ENCODE data around the gene POLA1. TPM values are rescaled to one million over a fixed set of nuclear protein-coding genes. Genes with fewer than 3 reads are reported as not detected.
"Not testable (repeated sequence)": the region's sequence is repeated elsewhere in the genome, so short reads cannot be mapped to it uniquely, and the experiment has no call there.

POLA1 gene
- total and polyA plus RNA-seq, 4 experiments from 2014 or later, result 4.9 to 9.1 (median 7.0) TPM

- intact Hi-C loops (cut with micrococcal nuclease), result no loop called here
- peaks cover 0 to 11% of the 10 kb centered on the region in 2 donors for H3K36me3 Mint-ChIP-seq
- H3K27me3 Mint-ChIP-seq, result no peaks in the 10 kb centered on the region
- ChIA-PET POLR2A (ENCODE audit: partially characterized antibody) (no interaction called here), CTCF (ENCODE audit: partially characterized antibody) (interaction anchor here (1.7 kb wide), 1 partner anchor 20 kb away, joined by 5 read pairs; no protein-coding TSS in a partner anchor)
- Histone ChIP-seq H3K4me1 (ENCODE audit: insufficient read depth, low read length) (no peaks in the 10 kb centered on the region), H3K27me3 (ENCODE audit: insufficient read depth, low read length) (no peaks in the 10 kb centered on the region), H3K36me3 (ENCODE audit: insufficient read depth, low read length) (no peaks in the 10 kb centered on the region), H3K4me3 (ENCODE audit: low read length in 2 of 2) (no peak overlapping the region), H3K9me3 (ENCODE audit: control insufficient read depth in 1 of 2, low read length in 2 of 2) (no peaks in the 10 kb centered on the region), H3K27ac (ENCODE audit: low read depth, low read length) (no peak overlapping the region)
- no peak overlapping the region for H3K4me3 Mint-ChIP-seq
- no peak for DNase-seq
- no peaks in the 10 kb centered on the region for H3K9me3 Mint-ChIP-seq
- no peak overlapping the region for H3K27ac Mint-ChIP-seq
- no peaks in the 10 kb centered on the region for H3K4me1 Mint-ChIP-seq
Measured at GRCh38 chrX:24859211-24859841, 165.6 kb downstream of the POLA1 start.

DNA sequence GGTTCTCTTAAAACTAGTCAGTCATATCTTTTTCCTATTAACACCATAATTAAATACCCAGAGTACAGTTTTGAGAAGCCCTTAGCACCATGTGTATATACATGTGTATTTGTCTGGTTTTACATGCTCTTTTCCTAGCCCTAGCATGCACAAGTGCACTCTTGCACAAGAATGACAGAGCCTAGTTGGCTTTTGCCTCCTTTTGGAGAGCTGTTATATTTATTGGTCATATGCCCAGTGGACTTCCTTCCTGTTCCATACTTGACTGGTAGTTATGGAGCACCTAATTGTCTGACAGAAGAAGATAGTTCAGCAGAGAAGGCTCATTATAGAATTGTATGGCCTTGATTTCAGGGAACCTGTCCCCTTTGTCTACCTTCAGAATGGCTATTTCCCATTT, 166.4 kb downstream of the POLA1 start:
- Histone ChIP-seq H3K27me3 (ENCODE audit: insufficient read depth, low read length) (no peaks in the 10 kb centered on the region), H3K36me3 (ENCODE audit: insufficient read depth, low read length) (no peaks in the 10 kb centered on the region), H3K4me1 (ENCODE audit: insufficient read depth, low read length) (no peaks in the 10 kb centered on the region), H3K9me3 (ENCODE audit: control insufficient read depth in 1 of 2, low read length in 2 of 2) (no peaks in the 10 kb centered on the region), H3K4me3 (ENCODE audit: low read length in 2 of 2) (no peak overlapping the region), H3K27ac (ENCODE audit: low read depth, low read length) (no peak overlapping the region)
- no peaks in the 10 kb centered on the region for H3K27me3 Mint-ChIP-seq
- intact Hi-C loops (cut with micrococcal nuclease), result no loop called here
- H3K4me1 Mint-ChIP-seq, result no peaks in the 10 kb centered on the region
- peaks cover 1 to 7% of the 10 kb centered on the region in 2 donors for H3K36me3 Mint-ChIP-seq
- CTCF ChIA-PET (ENCODE audit: partially characterized antibody), result interaction anchor here (1.7 kb wide), 1 partner anchor 21 kb away, joined by 5 read pairs; no protein-coding TSS in a partner anchor
- POLR2A ChIA-PET (ENCODE audit: partially characterized antibody), result no interaction called here
- H3K4me3 Mint-ChIP-seq, result no peak overlapping the region
- no peak for DNase-seq
- H3K27ac Mint-ChIP-seq, result no peak overlapping the region
- no peaks in the 10 kb centered on the region for H3K9me3 Mint-ChIP-seq

DNA sequence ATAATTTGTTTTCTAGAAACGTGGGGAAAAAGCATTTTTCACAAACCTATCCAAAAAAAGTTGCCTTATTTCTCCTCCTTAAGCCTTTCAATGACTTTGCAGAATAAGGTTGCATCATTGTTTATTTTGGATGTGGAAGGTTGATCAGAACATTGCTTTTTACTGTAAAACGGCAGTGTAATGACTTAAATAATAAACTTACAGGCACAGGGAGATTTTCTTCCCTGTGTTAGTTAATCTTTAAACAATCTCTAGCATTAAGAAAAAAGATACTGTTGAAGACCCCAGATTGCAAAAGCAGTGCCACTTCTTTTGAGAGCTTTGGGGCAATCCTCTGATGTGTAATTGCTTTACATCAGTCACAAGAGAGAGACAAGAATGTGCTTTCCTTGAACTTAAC, 168.6 kb downstream of the POLA1 start:
- no peaks in the 10 kb centered on the region for H3K9me3 ChIP-seq (ENCODE audit: control insufficient read depth in 1 of 2, low read length in 2 of 2)
- Mint-ChIP-seq H3K9me3 (no peaks in the 10 kb centered on the region), H3K36me3 (peaks cover 1 to 5% of the 10 kb centered on the region in 2 donors), H3K4me1 (no peaks in the 10 kb centered on the region), H3K27ac (no peak overlapping the region), H3K4me3 (no peak overlapping the region), H3K27me3 (no peaks in the 10 kb centered on the region)
- ChIA-PET POLR2A (ENCODE audit: partially characterized antibody) (no interaction called here), CTCF (ENCODE audit: partially characterized antibody) (no interaction called here)
- no peaks in the 10 kb centered on the region for H3K36me3 ChIP-seq (ENCODE audit: insufficient read depth, low read length)
- intact Hi-C loops (cut with micrococcal nuclease), result no loop called here
- no peaks in the 10 kb centered on the region for H3K27me3 ChIP-seq (ENCODE audit: insufficient read depth, low read length)
- DNase-seq, result no peak
- H3K4me1 ChIP-seq (ENCODE audit: insufficient read depth, low read length), result no peaks in the 10 kb centered on the region
- no peak overlapping the region for H3K27ac ChIP-seq (ENCODE audit: low read depth, low read length)
- H3K4me3 ChIP-seq (ENCODE audit: low read length in 2 of 2), result no peak overlapping the region

GRCh38 chrX:24863779-24864178, 170.1 kb downstream of the POLA1 start:
- not testable (repeated sequence) for H3K27ac Mint-ChIP-seq

DNA sequence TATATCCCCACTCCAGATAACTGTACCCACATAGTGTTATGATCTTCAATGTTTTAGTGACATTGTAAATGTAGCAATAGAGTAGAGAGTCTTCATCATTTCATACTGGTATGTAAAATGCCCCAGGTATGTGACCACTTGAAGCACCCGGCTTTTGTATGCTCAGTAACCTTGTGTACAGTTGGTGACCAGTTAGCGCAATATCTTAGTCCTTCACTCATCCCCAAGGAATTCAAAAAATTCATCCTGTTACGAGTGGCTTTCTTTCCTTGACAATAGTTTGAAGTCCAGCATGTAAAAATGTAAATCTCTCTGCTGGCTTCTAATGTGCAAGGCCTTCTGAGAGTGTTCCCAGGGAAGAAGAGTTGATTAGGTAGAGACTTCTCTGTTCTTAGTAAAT, 176.4 kb downstream of the POLA1 start:
- Histone ChIP-seq H3K36me3 (ENCODE audit: insufficient read depth, low read length) (no peaks in the 10 kb centered on the region), H3K9me3 (ENCODE audit: control insufficient read depth in 1 of 2, low read length in 2 of 2) (no peaks in the 10 kb centered on the region), H3K27me3 (ENCODE audit: insufficient read depth, low read length) (no peaks in the 10 kb centered on the region), H3K4me1 (ENCODE audit: insufficient read depth, low read length) (no peaks in the 10 kb centered on the region), H3K27ac (ENCODE audit: low read depth, low read length) (no peak overlapping the region), H3K4me3 (ENCODE audit: low read length in 2 of 2) (no peak overlapping the region)
- Mint-ChIP-seq H3K4me1 (no peaks in the 10 kb centered on the region), H3K27me3 (no peaks in the 10 kb centered on the region), H3K9me3 (no peaks in the 10 kb centered on the region), H3K36me3 (peaks cover 3 to 4% of the 10 kb centered on the region in 2 donors), H3K4me3 (no peak overlapping the region), H3K27ac (no peak overlapping the region)
- intact Hi-C loops (cut with micrococcal nuclease), result no loop called here
- no peak for DNase-seq
- ChIA-PET POLR2A (ENCODE audit: partially characterized antibody) (no interaction called here), CTCF (ENCODE audit: partially characterized antibody) (no interaction called here)

More at GRCh38 chrX:24863779-24864178, 170.1 kb downstream of the POLA1 start:
- H3K27ac ChIP-seq (ENCODE audit: low read depth, low read length); H3K4me1 ChIP-seq (ENCODE audit: insufficient read depth, low read length); H3K4me3 Mint-ChIP-seq; H3K9me3 Mint-ChIP-seq; H3K36me3 Mint-ChIP-seq; H3K27me3 Mint-ChIP-seq; H3K9me3 ChIP-seq (ENCODE audit: control insufficient read depth in 1 of 2, low read length in 2 of 2); CTCF ChIA-PET (ENCODE audit: partially characterized antibody); H3K4me1 Mint-ChIP-seq; intact Hi-C loops (cut with micrococcal nuclease); H3K4me3 ChIP-seq (ENCODE audit: low read length in 2 of 2); POLR2A ChIA-PET (ENCODE audit: partially characterized antibody); H3K27me3 ChIP-seq (ENCODE audit: insufficient read depth, low read length); H3K36me3 ChIP-seq (ENCODE audit: insufficient read depth, low read length); DNase-seq: not testable (repeated sequence)

GRCh38 chrX:24874604-24875247, 181.0 kb downstream of the POLA1 start:
- H3K36me3 ChIP-seq (ENCODE audit: insufficient read depth, low read length), result no peaks in the 10 kb centered on the region
- Mint-ChIP-seq H3K36me3 (peaks cover 0 to under 1% of the 10 kb centered on the region in 2 donors), H3K27ac (peak overlapping the region in 1 of 7 donors; percentile 89), H3K4me3 (no peak overlapping the region), H3K4me1 (peaks cover 0 to 4% (median 0%) of the 10 kb centered on the region in 4 donors), H3K27me3 (no peaks in the 10 kb centered on the region), H3K9me3 (no peaks in the 10 kb centered on the region)
- H3K27ac ChIP-seq (ENCODE audit: low read depth, low read length), result no peak overlapping the region
- no peak overlapping the region for H3K4me3 ChIP-seq (ENCODE audit: low read length in 2 of 2)
- intact Hi-C loops (cut with micrococcal nuclease), result no loop called here
- DNase-seq, result no peak
- no peaks in the 10 kb centered on the region for H3K27me3 ChIP-seq (ENCODE audit: insufficient read depth, low read length)
- ChIA-PET POLR2A (ENCODE audit: partially characterized antibody) (no interaction called here), CTCF (ENCODE audit: partially characterized antibody) (no interaction called here)
- no peaks in the 10 kb centered on the region for H3K4me1 ChIP-seq (ENCODE audit: insufficient read depth, low read length)
- H3K9me3 ChIP-seq (ENCODE audit: control insufficient read depth in 1 of 2, low read length in 2 of 2), result no peaks in the 10 kb centered on the region

- Histone ChIP-seq H3K27ac (ENCODE audit: low read depth, low read length) (no peak overlapping the region), H3K4me1 (ENCODE audit: insufficient read depth, low read length) (no peaks in the 10 kb centered on the region), H3K9me3 (ENCODE audit: control insufficient read depth in 1 of 2, low read length in 2 of 2) (no peaks in the 10 kb centered on the region), H3K4me3 (ENCODE audit: low read length in 2 of 2) (no peak overlapping the region), H3K27me3 (ENCODE audit: insufficient read depth, low read length) (no peaks in the 10 kb centered on the region), H3K36me3 (ENCODE audit: insufficient read depth, low read length) (no peaks in the 10 kb centered on the region)
- ChIA-PET CTCF (ENCODE audit: partially characterized antibody) (no interaction called here), POLR2A (ENCODE audit: partially characterized antibody) (no interaction called here)
- Mint-ChIP-seq H3K36me3 (no peaks in the 10 kb centered on the region), H3K9me3 (peaks cover 0 to 1% (median 0%) of the 10 kb centered on the region in 8 donors), H3K4me3 (no peak overlapping the region), H3K27me3 (no peaks in the 10 kb centered on the region), H3K4me1 (peaks cover 0 to 6% (median 0%) of the 10 kb centered on the region in 4 donors), H3K27ac (peak overlapping the region in 1 of 7 donors; percentile 53)
- no peak for DNase-seq
- intact Hi-C loops (cut with micrococcal nuclease), result no loop called here
Measured at GRCh38 chrX:24876530-24877287, 183.0 kb downstream of the POLA1 start.

Measured in CD4-positive, alpha-beta memory T cell (primary cell).